Measurements from ENCODE around the gene TGOLN2. TPM values are rescaled to one million over a fixed set of nuclear protein-coding genes. Genes with fewer than 3 reads are reported as not detected.
A peak's percentile ranks its signal among the peaks of the same experiment; 100 is the strongest.

The TGOLN2 gene
- total and polyA plus RNA-seq, 2 of the 13 experiments (the other 11 are each of a cell fraction or from before 2014, with no cell fraction given) = 99.6 to 155 TPM

GRCh38 chr2:85324639-85325465 is 2.9 kb downstream of the TGOLN2 start (continued):
- peak; percentile 86; the same call in 1 of the 2 replicates for TF ChIP-seq GFI1 (CRISPR knock-in tag; IDR thresholded peaks at IDR 0.05; ENCODE audit: borderline replicate concordance)
- TF ChIP-seq ZMYM2 (CRISPR knock-in tag; IDR thresholded peaks at IDR 0.05) = peak; percentile 30; the same call in 1 of the 2 replicates
- peak; percentile 69; the same call in 1 of the 2 replicates for TF ChIP-seq ATF1 (CRISPR knock-in tag; IDR thresholded peaks at IDR 0.05)
- no peak for TF ChIP-seq ZKSCAN1 (IDR thresholded peaks at IDR 0.05; ENCODE audit: low read length)
- TF ChIP-seq DMAP1 (CRISPR knock-in tag; IDR thresholded peaks at IDR 0.05) = peak; percentile 64; the same call in 1 of the 2 replicates
- TF ChIP-seq GATAD2A (CRISPR knock-in tag; IDR thresholded peaks at IDR 0.05) = peak; percentile 97
- no peak for TF ChIP-seq MBNL3 (CRISPR knock-in tag; conservative IDR thresholded peaks at IDR 0.05)
- TF ChIP-seq ZNF687 (CRISPR knock-in tag; IDR thresholded peaks at IDR 0.05) = no peak; the same call in 1 of the 2 replicates
- 0 out of 2 replicates have a peak, but pooled peaks have one; percentile 30 for TF ChIP-seq ZMAT3 (CRISPR knock-in tag; conservative IDR thresholded peaks at IDR 0.05)
- TF ChIP-seq ZSCAN20 (CRISPR knock-in tag; IDR thresholded peaks at IDR 0.05; ENCODE audit: borderline replicate concordance) = no peak
- peak; percentile 50; the same call in 1 of the 2 replicates for TF ChIP-seq FOXK2 (IDR thresholded peaks at IDR 0.05)
- TF ChIP-seq NFIC (IDR thresholded peaks at IDR 0.05; ENCODE audit: low read length) = peak; percentile 89
- TF ChIP-seq HNRNPUL1 (IDR thresholded peaks at IDR 0.05; ENCODE audit: low read depth, low read length) = peak; percentile 67; the same call in 1 of the 2 replicates
- no peak for TF ChIP-seq ZXDC (CRISPR knock-in tag; IDR thresholded peaks at IDR 0.05)
- TF ChIP-seq ZSCAN31 (CRISPR knock-in tag; IDR thresholded peaks at IDR 0.05; ENCODE audit: low read depth) = 0 out of 2 replicates have a peak, but pooled peaks have one; percentile 7
- peak; percentile 82 for TF ChIP-seq POLR2G (IDR thresholded peaks at IDR 0.05; ENCODE audit: low read depth, low read length)
- TF ChIP-seq ZNF530 (CRISPR knock-in tag; IDR thresholded peaks at IDR 0.05; ENCODE audit: low read depth) = no peak
- peak; percentile 95 for TF ChIP-seq NR2F6 (IDR thresholded peaks at IDR 0.05)
- TF ChIP-seq NR2F6 (CRISPR knock-in tag; IDR thresholded peaks at IDR 0.05) = peak; percentile 90
- TF ChIP-seq ZNF430 (CRISPR knock-in tag; IDR thresholded peaks at IDR 0.05) = peak; percentile 51; the same call in 1 of the 2 replicates
- TF ChIP-seq TOPORS (CRISPR knock-in tag; IDR thresholded peaks at IDR 0.05) = no peak
- TF ChIP-seq SOX13 (IDR thresholded peaks at IDR 0.05) = peak; percentile 78
- TF ChIP-seq SOX13 (CRISPR knock-in tag; conservative IDR thresholded peaks at IDR 0.05 in 1 of 2, IDR thresholded peaks at IDR 0.05 in 1 of 2) = peak in 1 of 2 experiments; percentile 96; a peak in 2 of 4 replicates

Data from HepG2 (cell line).